GM06990 (cell line): ENCODE results near the gene PRR7.

Experiments used
- DNase-seq: peaks from one replicate; pipeline ENCODE4 v3.0.0-alpha.2; 2011; ENCODE audit not compliant: insufficient read length; ENCODE audit errors: extremely low read depth
- H3K27me3 ChIP-seq: replicated peaks from 2 replicates; pipeline ENCODE4 v1.6.0; 2011; ENCODE audit warnings: low read length; ENCODE audit not compliant: control insufficient read depth, insufficient read depth
- H3K36me3 ChIP-seq: 2 replicates; pipeline ENCODE4 v1.5.1; 2011; ENCODE audit warnings: low read length; ENCODE audit not compliant: control insufficient read depth, insufficient read depth
- H3K4me3 ChIP-seq: replicated peaks from 2 replicates; pipeline ENCODE4 v1.5.1; 2011; ENCODE audit warnings: low read depth, mild to moderate bottlenecking, control low read depth, low read length
- CTCF ChIP-seq: IDR thresholded peaks from 2 replicates; pipeline ENCODE4 v1.5.1; 2011; ENCODE audit warnings: low read length, control low read depth, mild to moderate bottlenecking, inconsistent platforms; ENCODE audit not compliant: insufficient read depth, poor library complexity, severe bottlenecking

Gene PRR7

GRCh38 chr5:177465044-177465443 is 18.4 kb downstream of the PRR7 start:
- DNase-seq, result no peak
- no peak for TF ChIP-seq CTCF
- no peak overlapping the region for H3K4me3 ChIP-seq
- H3K27me3 ChIP-seq, result no peaks in the 10 kb centered on the region; the same call in 1 of the 2 replicates
- no peaks in the 10 kb centered on the region for H3K36me3 ChIP-seq

GRCh38 chr5:177466861-177467260 is 20.2 kb downstream of the PRR7 start:
- no peak for TF ChIP-seq CTCF
- Histone ChIP-seq H3K4me3 (no peak overlapping the region), H3K36me3 (no peaks in the 10 kb centered on the region), H3K27me3 (no peaks in the 10 kb centered on the region; the same call in 1 of the 2 replicates)
- no peak for DNase-seq

- Histone ChIP-seq H3K36me3 (no peaks in the 10 kb centered on the region), H3K27me3 (no peaks in the 10 kb centered on the region; the same call in 1 of the 2 replicates), H3K4me3 (no peak overlapping the region)
- no peak for TF ChIP-seq CTCF
- DNase-seq, result no peak
Observed at GRCh38 chr5:177467436-177467835, 20.8 kb downstream of the PRR7 start.

- no peak for DNase-seq
- no peak for TF ChIP-seq CTCF
- Histone ChIP-seq H3K4me3 (no peak overlapping the region), H3K27me3 (no peaks in the 10 kb centered on the region; the same call in 1 of the 2 replicates), H3K36me3 (no peaks in the 10 kb centered on the region)
Observed at GRCh38 chr5:177468329-177468684, 21.7 kb downstream of the PRR7 start.

- H3K27me3 ChIP-seq, result no peaks in the 10 kb centered on the region; the same call in none of the 2 replicates
- no peaks in the 10 kb centered on the region for H3K36me3 ChIP-seq
- no peak for TF ChIP-seq CTCF
- H3K4me3 ChIP-seq, result no peak overlapping the region
- DNase-seq, result no peak
Observed at GRCh38 chr5:177468685-177469628, 22.3 kb downstream of the PRR7 start.
